Neural cell (in vitro differentiated cells): ENCODE measurements around the gene EIF5. TPM values are rescaled to one million over a fixed set of nuclear protein-coding genes. Genes with fewer than 3 reads are reported as not detected.

Experiments
- H2AFZ ChIP-seq: fragments of 200-600, 300-800 bp; sonication (generic), shearing (Covaris generic); 2 replicates; pipeline ENCODE4 v1.6.0; 2014; ENCODE audit warnings: low read depth, mild to moderate bottlenecking, antibody characterized with exemption, low read length, moderate library complexity
- H3F3A ChIP-seq: fragments of 200-600 bp; shearing (Covaris generic); 2 replicates; pipeline ENCODE4 v1.6.1; 2016; ENCODE audit warnings: mild to moderate bottlenecking, moderate library complexity, mixed read lengths, antibody characterized with exemption, low read length; ENCODE audit not compliant: insufficient read depth, poor library complexity, severe bottlenecking
- H3K27ac ChIP-seq: fragments of 200-600, 300-800 bp; sonication (generic), shearing (Covaris generic); 2 replicates; pipeline ENCODE4 v1.5.1; 2014; ENCODE audit warnings: mild to moderate bottlenecking, low read length, moderate library complexity
- H3K27me3 ChIP-seq: fragments of 300-800, 200-600 bp; sonication (generic), shearing (Covaris generic); 2 replicates; pipeline ENCODE4 v1.6.0; 2014; ENCODE audit warnings: mild to moderate bottlenecking, low read depth, low read length, moderate library complexity; ENCODE audit not compliant: insufficient read depth
- H3K36me3 ChIP-seq: fragments of 300-800, 200-600 bp; sonication (generic), shearing (Covaris generic); 2 replicates; pipeline ENCODE4 v1.5.1; 2014; ENCODE audit warnings: mild to moderate bottlenecking, antibody characterized with exemption, low read length, moderate library complexity; ENCODE audit not compliant: insufficient read depth
- H3K4me2 ChIP-seq: fragments of 300-800, 200-600 bp; sonication (generic), shearing (Covaris generic); 2 replicates; pipeline ENCODE4 v1.6.0; 2014; ENCODE audit warnings: mild to moderate bottlenecking, low read length
- H3K4me3 ChIP-seq: fragments of 300-800, 200-600 bp; sonication (generic), shearing (Covaris generic); 2 replicates; pipeline ENCODE4 v1.5.1; 2014; ENCODE audit warnings: mild to moderate bottlenecking, low read length, moderate library complexity
- H3K79me2 ChIP-seq: fragments of 200-600 bp; shearing (Covaris generic); replicated peaks from 2 replicates; pipeline ENCODE4 v1.6.0; 2014; ENCODE audit warnings: mild to moderate bottlenecking, low read length, moderate library complexity; ENCODE audit not compliant: insufficient read depth
- H3K9ac ChIP-seq: fragments of 300-800, 200-600 bp; sonication (generic), shearing (Covaris generic); 2 replicates; pipeline ENCODE4 v1.6.1; 2016; ENCODE audit warnings: mild to moderate bottlenecking, low read length, mixed read lengths
- H3K9me2 ChIP-seq: fragments of 200-600 bp; shearing (Covaris generic); 2 replicates; pipeline ENCODE4 v1.6.1; 2016; ENCODE audit warnings: mild to moderate bottlenecking, low read length, mixed read lengths; ENCODE audit not compliant: insufficient read depth
- H3K9me3 ChIP-seq: fragments of 200-600, 300-800 bp; sonication (generic), shearing (Covaris generic); 2 replicates; pipeline ENCODE4 v1.6.1; 2016; ENCODE audit warnings: mild to moderate bottlenecking, mixed run types, low read length, moderate library complexity, mixed read lengths
- H4K20me1 ChIP-seq: fragments of 200-600 bp; shearing (Covaris generic); 2 replicates; pipeline ENCODE4 v1.6.1; 2016; ENCODE audit warnings: mild to moderate bottlenecking, mixed run types; ENCODE audit not compliant: insufficient read depth
- EP300 ChIP-seq: fragments of 450-650 bp; conservative IDR thresholded peaks from 2 replicates; pipeline ENCODE4 v1.6.1; 2014; ENCODE audit warnings: antibody characterized with exemption, mild to moderate bottlenecking, moderate library complexity; ENCODE audit not compliant: poor library complexity, severe bottlenecking
- EZH2 ChIP-seq: fragments of 200-600, 300-800 bp; shearing (Covaris generic), sonication (generic); IDR thresholded peaks from 2 replicates; pipeline ENCODE4 v1.6.1; 2014; ENCODE audit warnings: antibody characterized with exemption, low read length, borderline replicate concordance, mild to moderate bottlenecking; ENCODE audit not compliant: insufficient read depth, poor library complexity, severe bottlenecking
- MXI1 ChIP-seq: fragments of 450-650 bp; conservative IDR thresholded peaks from 2 replicates; pipeline ENCODE4 v1.6.1; 2014; ENCODE audit warnings: antibody characterized with exemption, mild to moderate bottlenecking; ENCODE audit not compliant: poor library complexity, severe bottlenecking
- POLR2AphosphoS5 ChIP-seq: IDR thresholded peaks from 2 replicates; pipeline ENCODE4 v1.6.1; 2012
- RAD21 ChIP-seq: fragments of 450-650 bp; conservative IDR thresholded peaks from 2 replicates; pipeline ENCODE4 v1.6.1; 2014; ENCODE audit warnings: antibody characterized with exemption, mild to moderate bottlenecking, moderate library complexity
- SMC3 ChIP-seq: fragments of 450-650 bp; conservative IDR thresholded peaks from 2 replicates; pipeline ENCODE4 v1.6.1; 2014; ENCODE audit warnings: antibody characterized with exemption, mild to moderate bottlenecking, moderate library complexity; ENCODE audit not compliant: poor library complexity
- TAF1 ChIP-seq: IDR thresholded peaks from 2 replicates; pipeline ENCODE4 v1.6.1; 2012; ENCODE audit warnings: low read depth
- polyA plus RNA-seq: library from polyadenylated mRNA; depleted of rRNA; stranded (reverse); fragments of >200 nt; gene quantifications from 2 replicates; pipeline ENCODE4 v1.2.3, GENCODE V29; 2014
- TF ChIP-seq, protein P1 (sequence below): IDR thresholded peaks from 2 replicates; pipeline ENCODE4 v1.6.1; 2012; ENCODE audit warnings: borderline replicate concordance
- TF ChIP-seq, protein P2 (sequence below): fragments of 450-650 bp; IDR thresholded peaks from 2 replicates; pipeline ENCODE4 v1.5.1; 2014; ENCODE audit warnings: antibody characterized with exemption, mild to moderate bottlenecking, moderate library complexity; ENCODE audit not compliant: poor library complexity, severe bottlenecking

Gene EIF5
- polyA plus RNA-seq, 1 donor from 2014 or later, result 188 TPM

DNA sequence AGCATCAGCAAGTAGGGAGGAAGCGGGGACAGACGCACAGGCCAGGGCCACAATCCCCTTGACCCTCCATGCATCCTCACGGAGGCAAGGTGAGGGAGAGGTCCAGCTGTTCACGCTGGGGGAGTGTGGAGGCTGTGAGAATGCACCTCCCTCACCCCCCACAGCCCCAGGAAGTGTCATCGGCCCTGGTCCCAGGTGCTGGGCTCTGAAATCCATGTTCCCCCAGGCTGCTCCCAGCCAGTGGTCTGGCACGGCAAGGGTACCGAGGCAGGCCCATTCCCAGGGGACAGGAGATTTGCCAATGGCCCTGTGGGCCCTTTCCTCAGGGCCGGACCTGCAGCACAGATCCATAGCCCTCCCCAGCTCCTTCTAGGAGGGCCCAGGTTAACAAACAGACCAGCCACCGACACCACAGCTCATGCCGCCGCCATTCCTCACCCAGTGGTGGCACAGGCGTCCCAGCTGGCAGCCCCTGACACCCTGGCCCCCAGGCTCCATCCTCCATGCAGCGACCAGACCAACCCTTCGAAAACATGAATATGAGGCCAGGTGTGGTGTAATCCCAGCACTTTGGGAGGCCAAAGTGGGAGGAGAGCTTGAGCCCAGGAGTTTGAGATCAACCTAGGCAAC is 21.9 kb upstream of the EIF5 start:
- Histone ChIP-seq H3K79me2 (no peaks in the 10 kb centered on the region), H3K9me3 (no peaks in the 10 kb centered on the region), H2AFZ (no peak overlapping the region), H3K4me3 (no peak overlapping the region), H3K36me3 (no peaks in the 10 kb centered on the region), H3F3A (no peaks in the 10 kb centered on the region), H3K4me2 (no peak overlapping the region), H3K9ac (no peak overlapping the region), H4K20me1 (no peaks in the 10 kb centered on the region), H3K27me3 (no peaks in the 10 kb centered on the region), H3K27ac (no peak overlapping the region), H3K9me2 (no peaks in the 10 kb centered on the region)
- TF ChIP-seq SMC3 (no peak), POLR2AphosphoS5 (no peak), EP300 (no peak), EZH2 (no peak), RAD21 (no peak), MXI1 (no peak)
- TF ChIP-seq, protein P1, sequence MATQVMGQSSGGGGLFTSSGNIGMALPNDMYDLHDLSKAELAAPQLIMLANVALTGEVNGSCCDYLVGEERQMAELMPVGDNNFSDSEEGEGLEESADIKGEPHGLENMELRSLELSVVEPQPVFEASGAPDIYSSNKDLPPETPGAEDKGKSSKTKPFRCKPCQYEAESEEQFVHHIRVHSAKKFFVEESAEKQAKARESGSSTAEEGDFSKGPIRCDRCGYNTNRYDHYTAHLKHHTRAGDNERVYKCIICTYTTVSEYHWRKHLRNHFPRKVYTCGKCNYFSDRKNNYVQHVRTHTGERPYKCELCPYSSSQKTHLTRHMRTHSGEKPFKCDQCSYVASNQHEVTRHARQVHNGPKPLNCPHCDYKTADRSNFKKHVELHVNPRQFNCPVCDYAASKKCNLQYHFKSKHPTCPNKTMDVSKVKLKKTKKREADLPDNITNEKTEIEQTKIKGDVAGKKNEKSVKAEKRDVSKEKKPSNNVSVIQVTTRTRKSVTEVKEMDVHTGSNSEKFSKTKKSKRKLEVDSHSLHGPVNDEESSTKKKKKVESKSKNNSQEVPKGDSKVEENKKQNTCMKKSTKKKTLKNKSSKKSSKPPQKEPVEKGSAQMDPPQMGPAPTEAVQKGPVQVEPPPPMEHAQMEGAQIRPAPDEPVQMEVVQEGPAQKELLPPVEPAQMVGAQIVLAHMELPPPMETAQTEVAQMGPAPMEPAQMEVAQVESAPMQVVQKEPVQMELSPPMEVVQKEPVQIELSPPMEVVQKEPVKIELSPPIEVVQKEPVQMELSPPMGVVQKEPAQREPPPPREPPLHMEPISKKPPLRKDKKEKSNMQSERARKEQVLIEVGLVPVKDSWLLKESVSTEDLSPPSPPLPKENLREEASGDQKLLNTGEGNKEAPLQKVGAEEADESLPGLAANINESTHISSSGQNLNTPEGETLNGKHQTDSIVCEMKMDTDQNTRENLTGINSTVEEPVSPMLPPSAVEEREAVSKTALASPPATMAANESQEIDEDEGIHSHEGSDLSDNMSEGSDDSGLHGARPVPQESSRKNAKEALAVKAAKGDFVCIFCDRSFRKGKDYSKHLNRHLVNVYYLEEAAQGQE, result no peak
- TF ChIP-seq, protein P2, sequence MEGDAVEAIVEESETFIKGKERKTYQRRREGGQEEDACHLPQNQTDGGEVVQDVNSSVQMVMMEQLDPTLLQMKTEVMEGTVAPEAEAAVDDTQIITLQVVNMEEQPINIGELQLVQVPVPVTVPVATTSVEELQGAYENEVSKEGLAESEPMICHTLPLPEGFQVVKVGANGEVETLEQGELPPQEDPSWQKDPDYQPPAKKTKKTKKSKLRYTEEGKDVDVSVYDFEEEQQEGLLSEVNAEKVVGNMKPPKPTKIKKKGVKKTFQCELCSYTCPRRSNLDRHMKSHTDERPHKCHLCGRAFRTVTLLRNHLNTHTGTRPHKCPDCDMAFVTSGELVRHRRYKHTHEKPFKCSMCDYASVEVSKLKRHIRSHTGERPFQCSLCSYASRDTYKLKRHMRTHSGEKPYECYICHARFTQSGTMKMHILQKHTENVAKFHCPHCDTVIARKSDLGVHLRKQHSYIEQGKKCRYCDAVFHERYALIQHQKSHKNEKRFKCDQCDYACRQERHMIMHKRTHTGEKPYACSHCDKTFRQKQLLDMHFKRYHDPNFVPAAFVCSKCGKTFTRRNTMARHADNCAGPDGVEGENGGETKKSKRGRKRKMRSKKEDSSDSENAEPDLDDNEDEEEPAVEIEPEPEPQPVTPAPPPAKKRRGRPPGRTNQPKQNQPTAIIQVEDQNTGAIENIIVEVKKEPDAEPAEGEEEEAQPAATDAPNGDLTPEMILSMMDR, result no peak

DNA sequence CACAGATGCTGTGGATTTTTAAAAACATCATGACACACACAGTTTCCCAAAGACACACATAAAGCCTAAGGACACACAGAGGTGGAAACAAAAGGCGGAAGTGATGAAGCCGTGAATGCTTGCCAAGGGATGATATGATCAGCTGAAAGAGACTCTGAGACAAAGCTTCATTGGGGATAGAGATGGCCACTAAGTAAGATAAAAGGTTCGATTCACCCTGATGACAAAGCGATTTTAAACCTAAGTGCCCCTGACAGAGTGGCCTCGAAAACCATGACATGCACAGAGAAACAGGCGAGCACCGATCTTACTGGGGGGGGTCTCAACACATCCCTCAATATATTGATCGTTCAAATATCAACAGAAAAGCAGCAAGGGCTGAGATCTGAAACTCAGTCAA is 20.3 kb upstream of the EIF5 start:
- Histone ChIP-seq H3K79me2 (no peaks in the 10 kb centered on the region), H3K27ac (no peak overlapping the region), H3K9ac (no peak overlapping the region), H3K9me2 (no peaks in the 10 kb centered on the region), H4K20me1 (no peaks in the 10 kb centered on the region), H3K4me2 (no peak overlapping the region), H3F3A (no peaks in the 10 kb centered on the region), H3K9me3 (no peaks in the 10 kb centered on the region), H3K27me3 (no peaks in the 10 kb centered on the region), H3K4me3 (no peak overlapping the region), H2AFZ (no peak overlapping the region), H3K36me3 (no peaks in the 10 kb centered on the region)
- TF ChIP-seq POLR2AphosphoS5 (no peak), MXI1 (no peak), EP300 (no peak), RAD21 (no peak), EZH2 (no peak), SMC3 (no peak), TAF1 (no peak)
- TF ChIP-seq, protein P1, result no peak
- TF ChIP-seq, protein P2, result no peak
